Left ventricle myocardium inferior (tissue), 1 donor: ENCODE measurements around the gene C1QTNF7. TPM values are rescaled to one million over a fixed set of nuclear protein-coding genes. Genes with fewer than 3 reads are reported as not detected.

ENCODE experiments used
- DNase-seq: peaks from one replicate; pipeline ENCODE4 v3.0.0-alpha.2; 2020
- H3K27ac ChIP-seq: fragments of 200-600 bp; replicated peaks from 2 replicates; pipeline ENCODE4 v1.8.0; 2021
- H3K27me3 ChIP-seq: fragments of 200-600 bp; 2 replicates; pipeline ENCODE4 v1.8.0; 2021; ENCODE audit warnings: low read depth
- H3K36me3 ChIP-seq: fragments of 200-600 bp; 2 replicates; pipeline ENCODE4 v1.8.0; 2021
- H3K4me1 ChIP-seq: fragments of 200-600 bp; 2 replicates; pipeline ENCODE4 v1.8.0; 2021
- H3K4me3 ChIP-seq: fragments of 200-600 bp; 2 replicates; pipeline ENCODE4 v1.8.0; 2021; ENCODE audit warnings: mild to moderate bottlenecking, moderate library complexity
- H3K9me3 ChIP-seq: fragments of 200-600 bp; replicated peaks from 2 replicates; pipeline ENCODE4 v1.8.0; 2021
- CTCF ChIP-seq: fragments of 200-600 bp; IDR thresholded peaks from 2 replicates; pipeline ENCODE4 v1.8.0; 2021; ENCODE audit warnings: antibody characterized with exemption, mild to moderate bottlenecking, borderline replicate concordance
- intact Hi-C: fragments of 100-400 bp; cut with micrococcal nuclease; formaldehyde crosslinking; loops from one replicate; pipeline ENCODE4 v1.11.0; 2022
- total RNA-seq: library from RNA; stranded (reverse); fragmentation: NEBNext Ultra II Directional; extraction: Animal tissue kit (Norgen Biotek cat#: 25700); gene quantifications from one replicate; pipeline ENCODE4 v1.2.1, GENCODE V29; 2021
- donor health status: DM: no; HTN: yes; CAD: no; lungs with severe emphysema.

Gene C1QTNF7
- total RNA-seq, 1 donor from 2014 or later: 2.4 TPM

- no peak overlapping the region for H3K27ac ChIP-seq
- no peak for DNase-seq
- TF ChIP-seq CTCF: peak; percentile 76
- H3K36me3 ChIP-seq: no peaks in the 10 kb centered on the region
- no peaks in the 10 kb centered on the region for H3K27me3 ChIP-seq
- no peak overlapping the region for H3K4me3 ChIP-seq
- H3K4me1 ChIP-seq: peaks cover 15% of the 10 kb centered on the region
- H3K9me3 ChIP-seq: no peaks in the 10 kb centered on the region
- intact Hi-C loops: no loop called here
These were observed 31.6 kb upstream of the C1QTNF7 start for GRCh38 chr4:15396157-15396800.

GRCh38 chr4:15398001-15398400, 29.8 kb upstream of the C1QTNF7 start:
- TF ChIP-seq CTCF: no peak
- H3K4me3 ChIP-seq: no peak overlapping the region
- H3K9me3 ChIP-seq: no peaks in the 10 kb centered on the region
- no peak for DNase-seq
- no peak overlapping the region for H3K27ac ChIP-seq
- H3K27me3 ChIP-seq: no peaks in the 10 kb centered on the region
- intact Hi-C loops: no loop called here
- peaks cover 22% of the 10 kb centered on the region for H3K4me1 ChIP-seq
- H3K36me3 ChIP-seq: no peaks in the 10 kb centered on the region

GRCh38 chr4:15398732-15399131, 29.1 kb upstream of the C1QTNF7 start:
- H3K36me3 ChIP-seq: no peaks in the 10 kb centered on the region
- no peak overlapping the region for H3K27ac ChIP-seq
- H3K4me1 ChIP-seq: peaks cover 22% of the 10 kb centered on the region
- no peaks in the 10 kb centered on the region for H3K27me3 ChIP-seq
- H3K9me3 ChIP-seq: no peaks in the 10 kb centered on the region
- H3K4me3 ChIP-seq: no peak overlapping the region
- TF ChIP-seq CTCF: no peak
- no peak for DNase-seq
- intact Hi-C loops: no loop called here

- peak overlapping the region; percentile 31 for H3K27ac ChIP-seq
- DNase-seq: no peak
- peaks cover 28% of the 10 kb centered on the region for H3K4me1 ChIP-seq
- no peaks in the 10 kb centered on the region for H3K36me3 ChIP-seq
- intact Hi-C loops: no loop called here
- H3K9me3 ChIP-seq: no peaks in the 10 kb centered on the region
- no peaks in the 10 kb centered on the region for H3K27me3 ChIP-seq
- H3K4me3 ChIP-seq: no peak overlapping the region
- no peak for TF ChIP-seq CTCF
These were observed 27.6 kb upstream of the C1QTNF7 start for GRCh38 chr4:15400226-15400625.

- Histone ChIP-seq H3K27ac (peak overlapping the region; percentile 35), H3K36me3 (no peaks in the 10 kb centered on the region)
These were observed 26.7 kb upstream of the C1QTNF7 start for GRCh38 chr4:15400981-15401671.

More at GRCh38 chr4:15400981-15401671, 26.7 kb upstream of the C1QTNF7 start:
- H3K27me3 ChIP-seq: no peaks in the 10 kb centered on the region
- DNase-seq: peak; percentile 47
- H3K4me3 ChIP-seq: no peak overlapping the region
- peaks cover 34% of the 10 kb centered on the region for H3K4me1 ChIP-seq
- no peak for TF ChIP-seq CTCF
- H3K9me3 ChIP-seq: no peaks in the 10 kb centered on the region
- intact Hi-C loops: no loop called here
